Measurements from ENCODE around the gene XPO5. TPM values are rescaled to one million over a fixed set of nuclear protein-coding genes. Genes with fewer than 3 reads are reported as not detected.
A peak's percentile ranks its signal among the peaks of the same experiment; 100 is the strongest.

Gene XPO5
- total and polyA plus RNA-seq, 2 experiments from 2014 or later = 28.5 to 95.2 TPM

DNA sequence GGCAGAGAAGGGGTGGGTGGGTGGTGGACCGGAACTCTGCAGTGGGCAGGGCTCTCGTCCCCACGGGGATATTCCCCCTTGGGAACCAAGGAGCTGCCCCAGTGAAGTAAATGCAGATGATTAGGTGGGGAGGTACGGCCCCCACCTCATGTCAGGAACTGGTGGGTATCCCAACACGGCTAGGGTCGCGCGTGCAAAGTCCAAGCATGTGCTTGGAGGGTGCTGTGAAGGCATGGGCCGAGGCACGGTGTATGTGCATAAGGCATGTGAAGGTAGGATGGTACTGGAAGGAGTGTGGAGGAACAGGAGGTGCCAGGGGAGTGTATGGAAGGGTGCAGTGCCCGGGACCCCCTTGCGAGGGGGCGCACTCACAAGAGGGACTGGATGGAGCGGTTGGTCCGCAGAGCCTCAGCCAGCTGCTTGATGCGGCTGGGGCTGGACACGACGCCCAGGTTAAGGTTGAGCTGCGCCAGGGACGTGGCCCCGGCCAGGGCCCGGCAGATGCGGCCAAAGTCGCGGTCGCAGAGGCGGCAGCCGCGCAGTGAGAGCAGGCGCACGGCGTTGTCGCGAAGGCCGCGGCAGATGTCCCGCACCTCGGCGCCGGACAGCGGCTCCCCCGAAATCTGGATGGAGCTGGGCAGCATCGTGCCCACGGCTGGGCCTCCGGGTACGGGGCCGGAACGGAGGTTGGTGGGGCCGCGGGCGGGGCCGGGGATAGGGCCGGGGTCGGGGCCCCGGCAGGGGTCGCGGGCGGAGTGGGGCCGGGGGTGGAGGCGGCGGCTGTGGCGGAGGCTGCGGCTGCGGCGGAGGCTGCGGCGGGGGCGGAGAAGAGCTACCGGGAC is 66.5 kb downstream of the XPO5 start:
- peak; percentile 48 for DNase-seq (ENCODE audit: low spot score)
- Histone ChIP-seq H3K36me3 (ENCODE audit: insufficient read depth) (peaks cover 14% of the 10 kb centered on the region), H3K27me3 (ENCODE audit: insufficient read depth) (peaks cover 26% of the 10 kb centered on the region), H2AFZ (peak overlapping the region; percentile 76), H3K27ac (ENCODE audit: low read depth) (no peak overlapping the region), H3K4me2 (peak overlapping the region; percentile 95), H3F3A (replicated peaks; ENCODE audit: low read depth) (peaks cover 22% of the 10 kb centered on the region), H3K9me2 (ENCODE audit: insufficient read depth) (no peaks in the 10 kb centered on the region), H4K20me1 (replicated peaks; ENCODE audit: insufficient read depth) (no peaks in the 10 kb centered on the region), H3K4me1 (ENCODE audit: insufficient read depth) (peaks cover 12% of the 10 kb centered on the region; the same call in 1 of the 2 replicates), H3K79me2 (replicated peaks; ENCODE audit: insufficient read depth) (peaks cover 3% of the 10 kb centered on the region; the same call in 1 of the 2 replicates), H3K4me3 (peak overlapping the region; percentile 81)
- ATAC-seq = peak; percentile 4
- no peak overlapping the region for H3K27ac Mint-ChIP-seq
- H3K27me3 Mint-ChIP-seq (ENCODE audit: insufficient read depth, low read depth, poor library complexity) = peaks cover 39% of the 10 kb centered on the region
- TF ChIP-seq NANOG (IDR thresholded peaks at IDR 0.05; ENCODE audit: borderline replicate concordance) = no peak
- TF ChIP-seq, protein P1, sequence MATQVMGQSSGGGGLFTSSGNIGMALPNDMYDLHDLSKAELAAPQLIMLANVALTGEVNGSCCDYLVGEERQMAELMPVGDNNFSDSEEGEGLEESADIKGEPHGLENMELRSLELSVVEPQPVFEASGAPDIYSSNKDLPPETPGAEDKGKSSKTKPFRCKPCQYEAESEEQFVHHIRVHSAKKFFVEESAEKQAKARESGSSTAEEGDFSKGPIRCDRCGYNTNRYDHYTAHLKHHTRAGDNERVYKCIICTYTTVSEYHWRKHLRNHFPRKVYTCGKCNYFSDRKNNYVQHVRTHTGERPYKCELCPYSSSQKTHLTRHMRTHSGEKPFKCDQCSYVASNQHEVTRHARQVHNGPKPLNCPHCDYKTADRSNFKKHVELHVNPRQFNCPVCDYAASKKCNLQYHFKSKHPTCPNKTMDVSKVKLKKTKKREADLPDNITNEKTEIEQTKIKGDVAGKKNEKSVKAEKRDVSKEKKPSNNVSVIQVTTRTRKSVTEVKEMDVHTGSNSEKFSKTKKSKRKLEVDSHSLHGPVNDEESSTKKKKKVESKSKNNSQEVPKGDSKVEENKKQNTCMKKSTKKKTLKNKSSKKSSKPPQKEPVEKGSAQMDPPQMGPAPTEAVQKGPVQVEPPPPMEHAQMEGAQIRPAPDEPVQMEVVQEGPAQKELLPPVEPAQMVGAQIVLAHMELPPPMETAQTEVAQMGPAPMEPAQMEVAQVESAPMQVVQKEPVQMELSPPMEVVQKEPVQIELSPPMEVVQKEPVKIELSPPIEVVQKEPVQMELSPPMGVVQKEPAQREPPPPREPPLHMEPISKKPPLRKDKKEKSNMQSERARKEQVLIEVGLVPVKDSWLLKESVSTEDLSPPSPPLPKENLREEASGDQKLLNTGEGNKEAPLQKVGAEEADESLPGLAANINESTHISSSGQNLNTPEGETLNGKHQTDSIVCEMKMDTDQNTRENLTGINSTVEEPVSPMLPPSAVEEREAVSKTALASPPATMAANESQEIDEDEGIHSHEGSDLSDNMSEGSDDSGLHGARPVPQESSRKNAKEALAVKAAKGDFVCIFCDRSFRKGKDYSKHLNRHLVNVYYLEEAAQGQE (IDR thresholded peaks at IDR 0.05; ENCODE audit: unreplicated experiment) = peak; percentile 2
- TF ChIP-seq, protein P2, sequence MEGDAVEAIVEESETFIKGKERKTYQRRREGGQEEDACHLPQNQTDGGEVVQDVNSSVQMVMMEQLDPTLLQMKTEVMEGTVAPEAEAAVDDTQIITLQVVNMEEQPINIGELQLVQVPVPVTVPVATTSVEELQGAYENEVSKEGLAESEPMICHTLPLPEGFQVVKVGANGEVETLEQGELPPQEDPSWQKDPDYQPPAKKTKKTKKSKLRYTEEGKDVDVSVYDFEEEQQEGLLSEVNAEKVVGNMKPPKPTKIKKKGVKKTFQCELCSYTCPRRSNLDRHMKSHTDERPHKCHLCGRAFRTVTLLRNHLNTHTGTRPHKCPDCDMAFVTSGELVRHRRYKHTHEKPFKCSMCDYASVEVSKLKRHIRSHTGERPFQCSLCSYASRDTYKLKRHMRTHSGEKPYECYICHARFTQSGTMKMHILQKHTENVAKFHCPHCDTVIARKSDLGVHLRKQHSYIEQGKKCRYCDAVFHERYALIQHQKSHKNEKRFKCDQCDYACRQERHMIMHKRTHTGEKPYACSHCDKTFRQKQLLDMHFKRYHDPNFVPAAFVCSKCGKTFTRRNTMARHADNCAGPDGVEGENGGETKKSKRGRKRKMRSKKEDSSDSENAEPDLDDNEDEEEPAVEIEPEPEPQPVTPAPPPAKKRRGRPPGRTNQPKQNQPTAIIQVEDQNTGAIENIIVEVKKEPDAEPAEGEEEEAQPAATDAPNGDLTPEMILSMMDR (conservative IDR thresholded peaks at IDR 0.05; ENCODE audit: low read depth in 2 of 2) = peak in 1 of 2 experiments; percentile 37; a peak in 3 of 4 replicates
- peaks cover 36% of the 10 kb centered on the region for H3K36me3 Mint-ChIP-seq (ENCODE audit: low read depth)
- H3K9me3 Mint-ChIP-seq = peaks cover 3% of the 10 kb centered on the region; the same call in 2 of the 3 replicates
- H3K4me1 Mint-ChIP-seq = peaks cover 34% of the 10 kb centered on the region
- H3K4me3 Mint-ChIP-seq = peak overlapping the region; percentile 79

DNA sequence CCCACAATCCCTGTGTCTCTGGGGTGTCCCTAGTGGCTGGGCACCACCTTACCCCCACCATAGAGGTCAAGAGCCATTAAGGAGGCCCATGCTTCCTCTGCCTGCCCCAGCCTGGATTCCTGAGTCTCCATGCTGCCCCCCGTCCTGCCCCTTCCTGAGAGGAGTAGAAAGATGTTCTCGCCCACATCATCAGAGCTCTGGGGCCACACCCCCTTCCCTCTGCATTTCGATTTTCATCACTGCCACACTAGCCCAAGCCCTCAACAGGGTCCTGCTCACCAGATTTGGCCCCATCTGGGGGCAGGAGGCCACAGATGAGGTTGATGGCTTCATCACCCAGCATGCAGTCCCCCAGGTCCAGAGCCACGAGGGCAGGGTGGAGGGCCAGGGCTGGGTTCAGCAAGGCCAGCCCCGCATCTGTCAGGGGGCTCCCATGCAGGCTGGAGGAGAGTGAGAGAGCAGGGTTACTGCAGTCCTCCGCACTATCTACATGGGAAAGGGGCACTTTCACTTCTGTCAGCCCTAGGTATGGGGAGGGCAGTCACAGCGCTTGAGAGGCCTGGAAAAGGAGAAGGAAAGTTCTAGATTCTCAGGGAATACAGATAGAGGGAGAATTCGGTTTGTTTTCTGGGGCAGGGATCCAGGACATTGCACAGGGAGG is 67.2 kb downstream of the XPO5 start:
- H3K9me2 ChIP-seq (ENCODE audit: insufficient read depth) = no peaks in the 10 kb centered on the region
- no peak overlapping the region for H3K27ac ChIP-seq (ENCODE audit: low read depth)
- Mint-ChIP-seq H3K9me3 (peaks cover 3% of the 10 kb centered on the region; the same call in 2 of the 3 replicates), H3K4me3 (peak overlapping the region; percentile 79), H3K4me1 (peaks cover 34% of the 10 kb centered on the region), H3K36me3 (ENCODE audit: low read depth) (peaks cover 38% of the 10 kb centered on the region), H3K27me3 (ENCODE audit: insufficient read depth, low read depth, poor library complexity) (peaks cover 39% of the 10 kb centered on the region), H3K27ac (no peak overlapping the region)
- no peaks in the 10 kb centered on the region for H4K20me1 ChIP-seq (replicated peaks; ENCODE audit: insufficient read depth)
- H2AFZ ChIP-seq = no peak overlapping the region; the same call in 1 of the 2 replicates
- no peak for TF ChIP-seq POLR2AphosphoS5 (IDR thresholded peaks at IDR 0.05; ENCODE audit: low read depth)
- TF ChIP-seq CREB1 (CRISPR knock-in tag; IDR thresholded peaks at IDR 0.05; ENCODE audit: low read depth) = no peak
- no peak for TF ChIP-seq NANOG (IDR thresholded peaks at IDR 0.05; ENCODE audit: borderline replicate concordance)
- no peak for TF ChIP-seq STAT1 (IDR thresholded peaks at IDR 0.05; ENCODE audit: unreplicated experiment)
- TF ChIP-seq, protein P1 (IDR thresholded peaks at IDR 0.05; ENCODE audit: unreplicated experiment) = no peak
- no peak for TF ChIP-seq EZH2 (IDR thresholded peaks at IDR 0.05; ENCODE audit: low read depth, unreplicated experiment)
- TF ChIP-seq EZH2phosphoT487 (IDR thresholded peaks at IDR 0.05; ENCODE audit: unreplicated experiment) = no peak
- no peak for TF ChIP-seq ZNF331 (CRISPR knock-in tag; IDR thresholded peaks at IDR 0.05; ENCODE audit: low read depth)
- H3F3A ChIP-seq (replicated peaks; ENCODE audit: low read depth) = peaks cover 22% of the 10 kb centered on the region
- H3K27me3 ChIP-seq (ENCODE audit: insufficient read depth) = peaks cover 26% of the 10 kb centered on the region
- no peak for ATAC-seq
- H3K4me1 ChIP-seq (ENCODE audit: insufficient read depth) = peaks cover 12% of the 10 kb centered on the region; the same call in 1 of the 2 replicates
- H3K79me2 ChIP-seq (replicated peaks; ENCODE audit: insufficient read depth) = no peaks in the 10 kb centered on the region
- no peak for DNase-seq (ENCODE audit: low spot score)
- peak overlapping the region; percentile 95; the same call in 1 of the 2 replicates for H3K4me2 ChIP-seq
- H3K36me3 ChIP-seq (ENCODE audit: insufficient read depth) = peaks cover 12% of the 10 kb centered on the region
- peak overlapping the region; percentile 81 for H3K4me3 ChIP-seq
